ENCODE measurements around the gene TSNAXIP1. TPM values are rescaled to one million over a fixed set of nuclear protein-coding genes. Genes with fewer than 3 reads are reported as not detected.

Gene TSNAXIP1, protein sequence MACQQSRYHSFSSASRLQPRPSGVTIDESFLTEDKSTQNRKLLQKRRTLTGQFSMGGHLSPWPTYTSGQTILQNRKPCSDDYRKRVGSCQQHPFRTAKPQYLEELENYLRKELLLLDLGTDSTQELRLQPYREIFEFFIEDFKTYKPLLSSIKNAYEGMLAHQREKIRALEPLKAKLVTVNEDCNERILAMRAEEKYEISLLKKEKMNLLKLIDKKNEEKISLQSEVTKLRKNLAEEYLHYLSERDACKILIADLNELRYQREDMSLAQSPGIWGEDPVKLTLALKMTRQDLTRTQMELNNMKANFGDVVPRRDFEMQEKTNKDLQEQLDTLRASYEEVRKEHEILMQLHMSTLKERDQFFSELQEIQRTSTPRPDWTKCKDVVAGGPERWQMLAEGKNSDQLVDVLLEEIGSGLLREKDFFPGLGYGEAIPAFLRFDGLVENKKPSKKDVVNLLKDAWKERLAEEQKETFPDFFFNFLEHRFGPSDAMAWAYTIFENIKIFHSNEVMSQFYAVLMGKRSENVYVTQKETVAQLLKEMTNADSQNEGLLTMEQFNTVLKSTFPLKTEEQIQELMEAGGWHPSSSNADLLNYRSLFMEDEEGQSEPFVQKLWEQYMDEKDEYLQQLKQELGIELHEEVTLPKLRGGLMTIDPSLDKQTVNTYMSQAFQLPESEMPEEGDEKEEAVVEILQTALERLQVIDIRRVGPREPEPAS
- 5.2 TPM for total RNA-seq

GRCh38 chr16:67806428-67807147 lies at the start of gene TSNAXIP1, which contains the start of gene RANBP10:
Gene TSNAXIP1 (plus strand): TSS chr16:67806889. CDS start chr16:67807150, 261 bp downstream.
Gene RANBP10 (minus strand): TSS chr16:67806560. CDS start chr16:67806536, 24 bp downstream.

GRCh38 chr16:67841816-67842508 lies 35.3 kb downstream of the TSNAXIP1 start, which contains the start of gene THAP11:
Gene THAP11 (plus strand): TSS chr16:67842320. CDS start chr16:67842555, 235 bp downstream.

GRCh38 chr16:67846320-67847063 lies 39.8 kb downstream of the TSNAXIP1 start, which contains the start of gene NUTF2:
Gene NUTF2 (plus strand): TSS chr16:67846933. CDS start chr16:67865131, 18,198 bp downstream.

GRCh38 chr16:67847064-67847861 lies 40.6 kb downstream of the TSNAXIP1 start, which contains the start of gene CENPT:
Gene CENPT (minus strand): TSS chr16:67847693. CDS start chr16:67833859, 13,834 bp downstream.

GRCh38 chr16:67872631-67873434 lies 66.1 kb downstream of the TSNAXIP1 start, which contains the start of gene EDC4:
Gene EDC4 (plus strand): TSS chr16:67873052. CDS start chr16:67873262, 210 bp downstream.

Other genes with a start within 250 kb of the TSNAXIP1 start
- gene CTCF, start 244.4 kb upstream of the TSNAXIP1 start, total RNA-seq, result 67.3 TPM
- 0.33 TPM for gene CARMIL2, start 161.7 kb upstream of the TSNAXIP1 start, total RNA-seq
- 25.5 TPM for gene ACD, start 146.6 kb upstream of the TSNAXIP1 start, total RNA-seq
- gene PARD6A, start 145.9 kb upstream of the TSNAXIP1 start, total RNA-seq, result 6.8 TPM
- gene ENKD1, start 140.1 kb upstream of the TSNAXIP1 start, total RNA-seq, result 17.7 TPM
- 4.7 TPM for gene C16orf86, start 140.1 kb upstream of the TSNAXIP1 start, total RNA-seq
- 26.4 TPM for gene GFOD2, start 87.6 kb upstream of the TSNAXIP1 start, total RNA-seq
- gene RANBP10, start 329 bp upstream of the TSNAXIP1 start, total RNA-seq, result 13.3 TPM
- gene THAP11, start 35.4 kb downstream of the TSNAXIP1 start, total RNA-seq, result 42.2 TPM
- gene NUTF2, start 40.0 kb downstream of the TSNAXIP1 start, total RNA-seq, result 58.2 TPM
- 46.1 TPM for gene CENPT, start 40.8 kb downstream of the TSNAXIP1 start, total RNA-seq
- 72.0 TPM for gene EDC4, start 66.2 kb downstream of the TSNAXIP1 start, total RNA-seq
- 5.0 TPM for gene NRN1L, start 78.0 kb downstream of the TSNAXIP1 start, total RNA-seq
- 20.0 TPM for gene PSKH1, start 86.4 kb downstream of the TSNAXIP1 start, total RNA-seq
- gene CTRL, start 125.0 kb downstream of the TSNAXIP1 start, total RNA-seq, result 1.5 TPM
- gene PSMB10, start 130.0 kb downstream of the TSNAXIP1 start, total RNA-seq, result 10.1 TPM
- gene LCAT, start 137.2 kb downstream of the TSNAXIP1 start, total RNA-seq, result 30.3 TPM
- 75.7 TPM for gene SLC12A4, start 161.7 kb downstream of the TSNAXIP1 start, total RNA-seq
- gene DPEP3, start 173.6 kb downstream of the TSNAXIP1 start, total RNA-seq, result not detected
- gene DPEP2, start 192.6 kb downstream of the TSNAXIP1 start, total RNA-seq, result 1.3 TPM
- not detected for gene DPEP2NB, start 209.0 kb downstream of the TSNAXIP1 start, total RNA-seq
- 11.8 TPM for gene DDX28, start 216.3 kb downstream of the TSNAXIP1 start, total RNA-seq
- gene DUS2, start 216.4 kb downstream of the TSNAXIP1 start, total RNA-seq, result 14.9 TPM

Data from camera-type eye (tissue), 1 donor.